Neural progenitor cell (in vitro differentiated cells): Measurements from ENCODE around the gene SMAP1.

Experiments used
- CTCF ChIP-seq: fragments of 200-600 bp; sonication (generic); IDR thresholded peaks from 2 replicates; pipeline ENCODE4 v1.5.1; 2017; ENCODE audit warnings: antibody characterized with exemption, mild to moderate bottlenecking
- EZH2phosphoT487 ChIP-seq: fragments of 200-600 bp; sonication (generic); IDR thresholded peaks from 2 replicates; pipeline ENCODE4 v1.6.1; 2017; ENCODE audit warnings: antibody characterized with exemption

- TF ChIP-seq CTCF: no peak
- no peak for TF ChIP-seq EZH2phosphoT487
These were observed 40.8 kb downstream of the SMAP1 start for GRCh38 chr6:70708448-70708847.
